Measurements from ENCODE around the gene ATG9B.

DNA sequence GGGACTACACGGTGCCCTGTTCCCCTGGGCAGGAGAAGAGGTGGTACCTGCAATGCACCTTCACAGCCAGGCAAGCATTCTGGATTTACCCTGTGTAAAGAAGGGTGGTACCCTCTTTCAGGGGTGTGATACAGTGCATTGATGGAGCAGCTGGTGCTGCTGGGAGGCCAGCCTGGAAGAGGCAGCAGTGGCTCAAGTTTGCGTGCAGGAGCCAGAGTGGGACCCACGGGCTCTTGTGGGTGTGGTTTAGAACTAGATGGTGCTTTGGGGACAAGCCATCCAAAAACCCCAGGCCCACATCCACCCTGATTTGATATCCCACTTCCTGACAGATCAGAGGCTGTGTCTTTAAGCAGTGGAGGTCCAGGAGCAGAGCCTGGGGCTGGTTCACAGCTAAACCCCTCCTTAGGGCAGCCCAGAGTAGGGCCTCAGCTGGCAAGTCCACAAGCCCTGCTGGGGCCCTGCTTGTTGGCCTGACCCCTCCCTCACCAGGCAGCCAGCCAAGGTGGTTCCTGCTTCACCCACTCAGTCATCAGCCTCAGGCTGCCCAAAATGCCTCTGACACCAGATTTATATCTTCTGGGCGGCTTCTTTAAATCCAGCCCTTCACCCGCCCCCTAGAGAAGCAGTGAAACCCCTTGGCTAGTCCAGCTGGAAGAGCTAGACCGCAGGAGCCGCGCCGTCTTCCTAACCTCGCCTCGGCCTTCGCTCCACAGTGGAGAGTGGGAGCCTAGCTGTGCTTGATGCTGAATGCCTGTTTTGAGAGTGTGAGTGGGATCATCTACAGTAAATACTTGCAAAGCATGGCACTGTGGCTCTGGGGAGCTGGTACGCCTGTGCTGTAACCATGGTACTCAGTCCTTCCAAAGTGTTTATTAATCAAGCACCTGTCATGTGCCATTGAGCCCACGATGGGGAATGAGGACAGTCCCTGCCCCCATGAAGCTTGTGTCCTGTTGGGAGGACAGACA, 22.6 kb upstream of the ATG9B start:
- TF ChIP-seq, protein P1, sequence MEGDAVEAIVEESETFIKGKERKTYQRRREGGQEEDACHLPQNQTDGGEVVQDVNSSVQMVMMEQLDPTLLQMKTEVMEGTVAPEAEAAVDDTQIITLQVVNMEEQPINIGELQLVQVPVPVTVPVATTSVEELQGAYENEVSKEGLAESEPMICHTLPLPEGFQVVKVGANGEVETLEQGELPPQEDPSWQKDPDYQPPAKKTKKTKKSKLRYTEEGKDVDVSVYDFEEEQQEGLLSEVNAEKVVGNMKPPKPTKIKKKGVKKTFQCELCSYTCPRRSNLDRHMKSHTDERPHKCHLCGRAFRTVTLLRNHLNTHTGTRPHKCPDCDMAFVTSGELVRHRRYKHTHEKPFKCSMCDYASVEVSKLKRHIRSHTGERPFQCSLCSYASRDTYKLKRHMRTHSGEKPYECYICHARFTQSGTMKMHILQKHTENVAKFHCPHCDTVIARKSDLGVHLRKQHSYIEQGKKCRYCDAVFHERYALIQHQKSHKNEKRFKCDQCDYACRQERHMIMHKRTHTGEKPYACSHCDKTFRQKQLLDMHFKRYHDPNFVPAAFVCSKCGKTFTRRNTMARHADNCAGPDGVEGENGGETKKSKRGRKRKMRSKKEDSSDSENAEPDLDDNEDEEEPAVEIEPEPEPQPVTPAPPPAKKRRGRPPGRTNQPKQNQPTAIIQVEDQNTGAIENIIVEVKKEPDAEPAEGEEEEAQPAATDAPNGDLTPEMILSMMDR (IDR thresholded peaks at IDR 0.05; ENCODE audit: insufficient read depth, low read length), result no peak
- TF ChIP-seq POLR2AphosphoS5 (IDR thresholded peaks at IDR 0.05; ENCODE audit: low read depth) (no peak), SPI1 (IDR thresholded peaks at IDR 0.05; ENCODE audit: borderline replicate concordance, low read depth) (no peak)

Data from HL-60 (cell line).